ELF-1 (cell line): ENCODE measurements around the gene DDIT3.

Experiments
- DNase-seq: peaks from one replicate; pipeline ENCODE4 v3.0.0-alpha.2; 2016; ENCODE audit warnings: low read depth, low spot score

The DDIT3 gene

DNA sequence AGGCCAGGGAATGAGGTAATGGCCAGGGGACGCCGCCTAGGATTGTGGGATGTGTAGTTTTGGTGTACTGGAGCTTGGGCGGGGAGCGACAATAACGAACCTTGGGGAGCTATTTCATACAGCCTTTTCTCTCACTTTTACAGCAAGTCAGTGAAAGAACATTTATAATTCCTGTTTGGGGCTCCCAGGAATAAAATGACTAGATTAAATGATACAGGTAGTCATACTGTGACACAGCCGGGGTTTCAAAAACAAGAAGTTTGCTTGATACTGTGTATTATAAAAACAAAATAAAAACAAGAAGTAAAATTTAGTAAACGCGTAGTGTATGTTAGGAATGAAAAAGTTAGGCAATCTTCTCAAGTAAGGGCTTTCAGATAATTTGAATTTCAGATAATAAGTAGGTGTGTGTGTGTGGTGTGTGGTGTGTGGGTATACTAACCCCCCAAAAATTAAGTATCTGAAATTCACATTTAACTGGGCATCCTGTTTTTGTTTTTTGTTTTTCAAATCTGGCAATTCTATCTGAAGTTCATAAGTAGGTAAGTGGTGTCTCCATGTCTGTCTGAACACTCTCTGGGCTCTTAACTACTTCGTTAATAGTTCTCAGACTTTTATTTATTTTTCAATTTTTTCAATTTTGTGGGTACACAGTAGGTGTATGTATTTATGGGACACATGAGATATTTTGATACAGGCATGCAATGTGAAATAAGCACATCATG is 27.1 kb upstream of the DDIT3 start:
- no peak for DNase-seq

DNA sequence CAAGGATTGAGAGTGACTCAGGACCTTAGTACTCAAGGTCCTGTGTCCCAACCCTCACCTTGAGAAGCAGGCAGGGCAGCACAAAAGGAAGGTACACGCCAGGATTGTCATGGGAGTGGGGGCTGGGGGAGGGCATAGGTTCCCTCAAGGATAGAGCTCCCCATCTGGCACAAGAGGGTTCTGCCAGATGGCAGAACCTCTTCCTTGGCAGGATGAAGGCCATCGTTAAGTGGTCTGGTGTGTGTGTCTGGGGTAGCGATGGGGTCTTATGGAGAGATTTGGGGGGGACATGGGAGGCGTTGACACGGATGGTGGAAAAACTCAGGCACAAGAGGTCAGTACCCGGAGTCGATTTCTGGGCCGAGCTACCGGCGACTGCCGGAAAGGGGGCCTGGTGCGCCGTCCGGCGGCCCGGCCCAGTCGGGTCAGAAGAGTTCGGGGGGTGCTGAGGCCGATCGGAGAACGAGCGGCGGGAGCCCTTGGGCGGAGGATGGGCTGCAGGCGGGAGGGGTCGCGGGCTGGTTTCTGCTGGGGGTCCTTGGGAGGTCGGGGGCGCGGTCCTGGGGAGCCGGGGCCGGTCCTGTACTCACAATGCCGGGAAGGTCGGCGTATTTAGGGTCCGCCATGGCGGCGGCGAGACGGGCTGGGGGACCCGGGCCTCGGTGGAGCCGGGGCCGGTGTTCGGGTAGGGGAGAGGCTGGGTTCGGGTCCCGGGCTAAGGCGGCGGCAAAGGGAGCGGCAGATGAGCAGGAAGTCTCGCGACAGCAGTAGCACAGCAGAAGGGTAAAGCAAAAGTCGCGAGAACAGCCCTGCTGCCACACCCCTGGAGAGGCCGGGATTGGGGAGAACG is 26.3 kb upstream of the DDIT3 start, which contains the start of gene DCTN2:
TSS of gene DCTN2 (minus strand) at position 755 of the 850 bp plus-strand sequence. CDS start at position 626, 129 bp downstream.
- peak; percentile 98 for DNase-seq

DNA sequence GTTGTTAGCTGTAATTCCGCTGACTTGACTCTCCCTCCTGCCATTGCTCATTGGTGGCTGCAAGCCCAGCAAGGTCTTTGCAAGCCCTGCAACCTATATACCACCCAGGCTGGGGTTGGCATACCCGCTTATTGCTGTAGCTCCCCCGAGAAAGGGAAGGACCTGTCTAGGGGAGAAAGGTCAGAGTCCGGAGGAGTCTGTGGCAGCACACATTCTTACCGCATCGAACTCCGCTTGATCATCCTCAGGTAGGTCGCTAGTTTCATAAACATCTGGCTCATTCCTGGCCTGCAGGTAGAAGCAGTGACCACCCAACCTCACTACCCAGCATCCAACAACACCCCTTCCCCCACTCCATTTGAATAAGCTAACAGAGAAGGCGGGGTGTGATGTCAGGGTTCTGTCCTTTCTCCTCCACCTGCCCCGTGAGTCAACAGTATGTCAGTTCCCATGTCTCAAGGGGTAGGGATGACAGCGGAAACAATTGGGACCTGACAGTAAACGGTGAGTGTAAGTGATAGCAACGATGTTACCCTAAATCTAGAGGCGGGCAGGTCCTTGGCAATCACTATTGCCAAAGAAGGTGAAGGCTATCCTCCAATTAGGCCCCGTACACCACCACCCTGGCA is 25.6 kb upstream of the DDIT3 start:
- no peak for DNase-seq

DNA sequence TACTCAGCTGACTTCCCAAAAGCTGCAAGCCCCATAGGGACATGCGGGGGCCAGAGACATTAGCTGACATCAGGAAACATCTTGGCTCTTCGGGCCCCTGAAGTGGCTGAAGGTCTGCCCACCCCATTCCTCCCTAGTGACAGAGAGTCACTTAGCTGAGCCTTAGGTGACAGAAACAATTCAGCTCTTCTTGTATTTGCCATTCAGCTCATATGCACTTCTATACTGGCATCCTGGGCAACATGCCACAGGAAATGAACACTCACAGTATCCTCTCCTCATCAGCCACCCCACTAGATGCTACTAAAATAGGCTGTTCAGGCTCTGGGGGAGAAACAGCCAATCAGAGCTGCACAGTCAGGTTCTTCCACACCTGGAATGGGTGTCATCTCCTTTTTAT is 23.3 kb upstream of the DDIT3 start:
- DNase-seq = no peak

DNA sequence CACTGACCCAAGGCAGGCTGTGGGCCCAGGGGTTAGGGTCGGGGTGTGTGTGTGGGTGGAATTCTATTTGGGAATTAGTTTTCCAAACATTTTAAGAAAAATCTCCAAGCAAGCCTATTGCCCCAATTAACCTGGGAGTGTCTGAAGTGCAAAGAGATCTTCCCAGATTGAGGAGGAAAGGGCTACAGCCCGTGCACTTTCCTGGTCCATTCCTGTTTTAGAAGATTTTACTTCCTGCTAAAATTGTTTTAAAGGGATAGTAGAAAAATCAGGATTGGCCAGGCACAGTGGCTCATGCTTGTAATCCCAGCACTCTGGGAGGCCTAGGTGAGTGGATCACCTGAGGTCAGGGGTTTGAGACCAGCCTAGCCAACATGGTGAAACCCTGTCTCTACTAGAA is 21.4 kb upstream of the DDIT3 start:
- no peak for DNase-seq

DNA sequence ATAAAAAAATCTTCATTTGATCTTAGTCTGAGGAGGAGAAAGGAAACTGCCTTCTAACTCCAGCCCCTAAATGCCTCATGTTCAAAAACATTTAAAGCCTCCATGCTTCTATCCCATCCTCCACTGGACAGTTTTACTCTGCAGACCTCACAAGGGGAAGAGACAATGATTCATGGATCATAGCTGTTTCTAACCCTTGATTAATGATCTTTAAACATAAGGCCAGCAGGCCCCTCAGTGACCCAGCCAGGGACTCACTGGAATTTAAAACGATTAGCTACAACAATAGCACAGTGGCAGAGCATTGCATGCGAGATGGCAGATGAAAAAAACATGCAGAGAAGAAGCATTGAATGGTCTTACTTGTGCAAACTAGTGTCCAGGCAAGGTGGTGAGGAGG is 20.7 kb upstream of the DDIT3 start:
- DNase-seq = no peak

DNA sequence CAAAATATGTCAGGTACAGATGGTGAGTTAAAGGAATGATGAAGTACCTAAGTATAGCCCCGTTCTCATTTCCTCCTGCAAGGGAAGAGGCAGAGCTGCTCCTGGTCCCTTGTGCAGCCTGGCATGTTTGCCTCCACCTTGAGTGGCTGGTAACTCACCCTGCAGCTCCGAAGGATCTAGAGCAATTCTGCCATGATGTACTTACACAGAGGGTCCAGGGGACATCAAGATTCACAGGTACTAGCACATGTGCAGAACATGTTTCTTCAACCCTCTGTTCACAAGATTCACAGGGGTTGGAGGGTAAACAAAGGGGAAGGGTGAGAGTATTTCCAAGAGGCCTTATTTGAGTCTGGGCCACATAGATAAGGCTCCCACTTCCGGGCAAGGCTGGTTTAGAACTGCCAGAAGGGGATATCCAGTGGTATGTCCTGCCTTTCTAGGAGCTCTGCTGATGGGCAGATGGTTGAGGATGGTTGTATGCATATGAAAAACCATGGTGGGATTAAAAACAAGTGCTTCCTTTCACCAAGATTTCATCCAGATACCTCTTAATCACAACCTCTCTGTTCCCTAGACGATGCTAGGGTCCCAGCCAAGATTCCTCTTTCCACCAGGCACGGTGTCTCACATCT is 18.9 kb upstream of the DDIT3 start:
- DNase-seq = no peak

DNA sequence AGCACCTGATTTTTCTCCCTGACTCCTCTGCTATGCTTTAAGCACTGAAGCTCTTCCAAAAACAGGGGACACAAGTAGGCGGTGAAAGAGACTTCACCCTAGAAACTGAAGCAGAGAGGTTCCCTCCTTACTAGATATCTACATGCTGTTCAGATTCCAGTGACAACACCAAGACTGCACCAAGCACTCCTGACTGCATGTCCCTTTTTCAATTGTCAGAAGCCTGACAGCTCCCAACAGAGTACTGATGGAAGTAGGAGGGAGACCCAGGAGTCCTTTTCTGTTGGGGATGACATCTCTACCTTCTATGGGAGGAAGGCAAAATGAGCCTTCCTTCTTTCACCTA is 16.3 kb upstream of the DDIT3 start:
- DNase-seq = no peak

DNA sequence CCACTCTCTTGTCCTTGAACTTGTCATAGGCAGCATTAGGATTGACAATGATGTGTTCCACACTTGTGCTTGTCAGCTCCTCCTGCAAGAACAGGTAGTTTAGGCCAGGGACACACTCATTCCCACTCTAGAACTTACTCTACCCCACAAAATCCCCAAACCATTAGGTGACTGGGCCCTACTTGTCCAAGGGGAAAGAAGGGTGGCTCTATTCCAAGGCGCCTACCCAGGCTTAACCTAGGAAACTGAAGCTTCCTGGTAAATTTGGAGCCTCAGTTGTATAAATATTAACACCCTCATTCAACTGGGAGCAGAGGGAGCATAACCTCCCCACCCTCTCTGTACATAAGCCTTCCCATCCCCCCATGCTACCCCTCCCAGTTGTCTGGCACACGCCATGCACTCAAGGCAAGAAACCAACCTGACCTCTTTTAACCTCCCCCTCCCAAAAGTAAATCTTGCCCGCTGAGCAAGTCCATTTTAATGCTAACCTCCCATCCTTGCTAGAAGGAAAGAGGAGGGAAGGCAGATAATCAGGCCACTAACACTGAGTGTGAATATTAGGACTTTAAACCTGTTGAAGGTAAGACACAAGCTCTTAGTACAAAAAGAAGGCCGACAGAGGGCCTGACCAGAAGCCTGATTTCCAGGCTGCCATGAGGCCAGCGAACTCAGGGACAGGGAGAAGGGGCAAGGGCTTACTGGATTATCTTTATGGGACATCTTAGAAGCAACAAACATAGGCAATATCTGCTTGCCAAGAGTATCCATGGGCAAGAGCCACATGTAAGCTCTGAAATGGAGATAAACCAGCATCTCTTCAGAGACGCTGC is 15.7 kb upstream of the DDIT3 start:
- no peak for DNase-seq

DNA sequence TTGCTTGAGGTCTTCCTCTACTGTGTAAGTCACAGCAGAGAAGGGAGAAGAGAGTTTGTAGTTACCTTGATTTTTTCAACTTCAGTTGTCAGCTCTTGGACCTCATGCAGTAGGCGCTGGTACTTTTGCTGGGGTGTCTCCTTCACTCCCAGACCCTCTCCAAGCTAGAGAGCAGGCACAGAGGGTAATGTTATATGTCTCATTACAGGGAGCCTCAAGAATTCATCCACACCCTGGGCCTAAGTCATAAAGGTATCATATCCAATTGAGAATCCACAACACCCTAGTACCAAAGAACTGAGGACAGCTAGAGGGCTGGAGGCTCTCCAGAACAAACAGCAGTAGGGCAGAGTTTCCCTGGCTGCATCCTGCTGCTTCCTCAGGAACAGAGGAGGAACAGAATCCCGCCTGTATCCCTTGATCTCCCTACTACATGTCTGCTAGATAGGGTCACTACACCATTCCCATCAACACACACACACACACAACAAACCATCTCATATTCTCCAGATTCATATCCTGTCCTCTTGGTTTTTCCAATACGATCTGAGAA is 14.8 kb upstream of the DDIT3 start:
- DNase-seq = no peak

DNA sequence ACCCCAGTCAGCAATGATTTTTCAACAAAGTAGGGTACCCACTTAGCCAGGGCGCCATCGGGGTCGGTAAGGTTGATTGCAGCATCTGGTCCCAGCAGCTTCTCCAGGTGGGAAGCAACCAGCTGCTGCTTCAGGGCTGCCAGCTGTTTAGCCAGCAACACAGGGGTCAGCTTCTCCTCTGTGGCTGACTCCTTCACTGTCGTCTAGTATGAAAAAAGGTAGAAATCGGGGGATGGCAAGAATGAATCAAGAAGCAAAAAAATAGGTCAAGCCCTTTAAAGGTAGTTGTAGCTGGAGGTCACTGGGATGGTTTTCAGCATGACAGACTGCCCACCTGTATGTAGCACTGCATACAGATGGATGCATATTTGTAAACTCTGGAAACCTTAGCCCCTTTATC is 13.9 kb upstream of the DDIT3 start:
- DNase-seq = no peak

DNA sequence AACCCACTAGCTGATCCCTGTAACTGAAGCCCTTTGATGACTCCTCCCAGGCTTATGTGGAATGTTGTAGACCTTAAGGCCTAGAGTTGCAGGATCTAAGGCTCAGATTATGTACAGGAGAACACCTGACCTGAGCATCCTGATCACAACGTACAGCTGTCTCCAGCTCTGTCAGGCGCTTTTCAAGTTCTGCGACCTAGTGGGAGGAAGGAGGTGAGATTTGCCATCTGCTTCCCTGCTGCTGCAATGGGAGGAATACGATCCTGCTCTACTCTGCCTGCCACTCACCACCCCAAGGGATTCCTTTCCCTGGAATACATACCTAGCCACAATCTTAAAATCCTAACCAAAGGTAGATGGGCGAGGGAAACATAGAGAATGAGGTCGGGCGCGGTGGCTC is 12.8 kb upstream of the DDIT3 start:
- no peak for DNase-seq

DNA sequence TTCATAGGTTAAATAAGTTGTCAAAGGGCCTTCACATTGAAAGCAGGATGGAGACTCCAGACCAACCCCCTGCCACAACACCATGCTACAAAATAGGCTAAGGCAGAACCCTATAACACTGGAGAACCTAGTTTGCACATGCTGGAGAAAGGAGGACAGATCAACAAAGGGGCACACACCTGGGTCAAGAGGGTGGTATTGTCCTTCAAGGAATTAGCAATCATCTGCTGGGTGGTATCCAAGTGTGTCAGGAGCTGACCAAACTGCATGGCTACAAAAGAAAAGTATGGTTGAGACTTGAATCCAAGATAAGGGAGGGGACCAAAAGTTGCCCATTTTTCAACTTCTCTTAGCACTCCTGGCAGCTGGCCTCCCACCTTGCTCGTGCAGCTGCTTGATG is 11.5 kb upstream of the DDIT3 start:
- no peak for DNase-seq

DNA sequence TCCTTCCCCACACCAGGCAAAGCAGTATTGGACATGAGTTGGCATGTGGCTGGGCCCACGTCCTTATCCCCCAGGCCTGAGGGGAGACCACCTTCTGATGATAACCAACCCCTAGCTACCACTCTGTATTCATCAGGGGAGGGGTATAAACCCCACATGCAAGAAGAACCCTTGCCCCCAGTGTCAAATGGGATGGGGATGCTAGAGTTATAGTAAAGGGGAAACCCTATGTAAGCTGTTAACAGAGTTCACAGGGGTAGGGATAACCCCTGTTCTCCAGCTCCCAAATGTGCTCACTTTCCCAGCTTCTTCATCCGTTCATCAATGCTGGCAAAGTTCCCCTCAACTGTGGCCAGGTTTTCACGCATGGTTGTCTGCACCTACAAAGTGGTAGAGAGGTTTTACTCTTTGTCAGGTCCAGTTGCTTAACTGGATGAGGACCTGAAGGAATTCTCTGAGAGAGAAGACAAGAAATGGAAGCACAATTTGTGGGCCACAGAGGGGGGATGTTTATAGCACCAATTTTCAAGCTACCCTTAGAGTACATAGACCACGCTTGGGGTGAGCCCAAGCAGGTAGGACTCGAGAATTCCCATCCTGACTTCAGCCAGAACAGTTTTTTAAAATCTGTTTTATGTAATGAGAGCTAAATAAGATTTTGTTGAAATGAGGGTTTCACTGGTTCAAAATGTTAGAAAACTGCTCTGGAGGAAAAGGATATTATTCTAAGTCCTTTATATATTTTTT is 10.3 kb upstream of the DDIT3 start:
- DNase-seq = no peak

DNA sequence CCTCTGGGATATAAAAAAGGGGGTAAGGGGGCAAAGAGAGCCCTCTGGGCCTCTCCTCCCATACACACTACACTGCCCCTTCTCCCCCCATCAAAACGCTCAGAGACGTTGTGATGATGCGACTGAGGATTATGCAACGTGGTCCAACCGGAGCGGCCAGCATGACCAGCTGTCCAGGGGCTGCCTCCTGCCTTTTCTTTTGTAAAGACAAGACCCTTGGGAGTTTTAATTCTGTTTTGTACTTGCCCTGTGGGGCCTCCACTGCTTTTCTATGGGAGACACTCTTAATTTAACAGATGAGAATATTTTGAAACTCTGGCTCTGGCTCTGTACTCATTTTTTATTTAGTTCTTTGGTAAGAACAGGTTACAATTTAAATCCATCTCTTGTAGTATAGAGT is 9.5 kb upstream of the DDIT3 start:
- no peak for DNase-seq

DNA sequence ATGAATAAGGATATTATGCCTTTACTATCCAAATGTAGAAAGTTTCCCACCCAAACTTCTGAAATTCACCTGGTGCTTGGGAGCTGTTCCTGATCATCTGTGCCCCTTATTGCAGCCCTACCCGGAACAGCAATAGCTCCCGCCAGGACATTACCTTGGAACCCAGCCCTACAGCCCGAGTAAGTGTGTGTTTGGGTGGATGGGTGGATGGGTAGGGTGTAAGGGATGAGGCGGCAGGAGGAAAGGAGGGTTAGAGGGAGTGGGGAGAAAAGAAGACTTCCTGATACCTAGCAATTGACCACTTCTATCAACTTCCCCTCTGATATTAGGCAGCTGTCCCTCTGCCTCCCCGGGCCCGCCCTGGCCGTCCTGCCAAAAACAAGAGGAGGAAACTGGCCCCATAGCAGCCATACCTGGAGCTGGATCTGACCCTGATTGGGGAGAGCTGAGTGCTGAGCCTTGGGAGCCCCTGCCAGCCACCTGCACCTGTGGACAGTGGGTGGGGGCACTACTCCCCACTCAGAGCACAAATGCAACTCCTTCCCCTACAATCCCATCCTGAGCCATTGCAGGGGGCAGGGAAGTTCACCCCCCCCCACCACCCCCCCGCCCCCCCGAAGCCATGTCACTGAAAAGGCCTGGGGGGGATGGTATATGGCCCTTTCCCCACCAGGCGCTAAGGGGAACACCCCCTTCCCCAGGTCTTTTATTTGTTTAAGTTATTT is 8.7 kb upstream of the DDIT3 start:
- no peak for DNase-seq

DNA sequence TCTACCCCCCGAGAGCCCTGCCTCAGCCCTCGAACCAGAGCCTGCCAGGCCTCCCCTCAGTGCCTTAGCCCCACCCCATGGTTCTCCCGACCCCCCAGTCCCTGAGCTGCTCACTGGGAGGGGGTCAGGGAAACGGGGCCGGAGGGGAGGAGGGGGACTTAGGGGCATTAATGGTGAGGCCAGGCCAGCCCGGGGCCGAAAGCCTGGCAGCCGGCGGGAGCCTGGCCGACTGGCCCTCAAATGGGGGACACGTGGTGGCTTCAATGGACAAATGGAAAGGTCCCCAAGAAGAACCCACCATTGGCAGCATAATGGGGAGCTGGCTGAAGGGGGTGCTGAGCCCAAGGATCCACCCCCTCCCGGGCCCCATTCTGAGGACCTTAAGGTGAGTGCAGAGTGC is 7.9 kb upstream of the DDIT3 start:
- DNase-seq = no peak

DNA sequence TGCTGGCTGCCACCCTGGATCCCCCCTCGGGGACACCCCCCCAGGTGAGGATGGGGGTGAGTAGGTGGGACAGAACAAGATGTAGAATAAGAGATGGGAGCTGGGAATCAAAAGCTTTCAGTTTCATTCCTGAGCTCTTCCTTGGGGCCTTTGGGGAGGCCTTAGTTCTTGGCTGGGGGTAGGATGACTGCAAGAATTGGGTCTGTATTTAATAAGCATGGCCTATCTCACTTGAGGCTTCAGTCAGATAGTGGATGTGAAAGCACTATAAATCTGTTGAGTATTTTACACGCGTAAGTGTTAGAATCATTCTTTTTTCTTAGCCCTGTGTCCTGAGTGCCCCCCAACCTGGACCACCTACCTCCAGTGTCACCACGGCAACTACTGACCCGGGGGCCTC is 6.9 kb upstream of the DDIT3 start:
- DNase-seq = no peak

DNA sequence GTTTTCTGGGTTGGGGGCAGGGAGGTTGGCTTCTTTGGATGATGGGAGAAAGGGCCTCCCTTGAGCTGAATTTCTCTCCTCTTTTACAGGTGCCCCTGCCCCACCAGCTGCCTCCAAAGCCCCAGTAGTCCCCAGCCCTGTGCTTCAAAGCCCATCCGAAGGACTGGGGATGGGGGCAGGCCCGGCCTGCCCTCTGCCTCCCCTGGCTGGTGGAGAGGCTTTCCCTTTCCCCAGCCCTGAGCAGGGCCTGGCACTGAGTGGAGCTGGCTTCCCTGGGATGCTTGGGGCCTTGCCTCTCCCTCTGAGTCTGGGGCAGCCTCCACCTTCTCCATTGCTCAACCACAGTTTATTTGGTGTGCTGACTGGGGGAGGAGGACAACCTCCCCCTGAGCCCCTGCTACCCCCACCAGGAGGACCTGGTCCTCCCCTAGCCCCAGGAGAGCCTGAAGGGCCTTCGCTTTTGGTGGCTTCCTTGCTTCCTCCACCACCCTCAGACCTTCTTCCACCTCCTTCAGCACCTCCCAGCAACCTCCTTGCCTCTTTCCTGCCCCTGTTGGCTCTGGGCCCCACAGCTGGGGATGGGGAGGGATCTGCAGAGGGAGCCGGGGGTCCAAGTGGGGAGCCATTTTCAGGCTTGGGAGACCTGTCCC is 6.3 kb upstream of the DDIT3 start:
- no peak for DNase-seq
